Measurements from ENCODE around the gene IPMK.

The IPMK gene

GRCh38 chr10:58175990-58176900 is 91.4 kb downstream of the IPMK start:
- peaks cover 12% of the 10 kb centered on the region for H3K4me1 ChIP-seq
- peaks cover 5% of the 10 kb centered on the region for H3K79me2 ChIP-seq
- H3K9ac ChIP-seq = no peak overlapping the region
- no peaks in the 10 kb centered on the region for H3K27me3 ChIP-seq (ENCODE audit: control insufficient read depth, insufficient read depth, low read length)
- H3K4me3 ChIP-seq (ENCODE audit: low read depth, low read length) = no peak overlapping the region
- no peak overlapping the region for H3K27ac ChIP-seq
- no peak overlapping the region for H3K4me2 ChIP-seq (ENCODE audit: low read length)
- TF ChIP-seq CTCF (IDR thresholded peaks at IDR 0.05) = no peak
- no peaks in the 10 kb centered on the region for H3K36me3 ChIP-seq (ENCODE audit: control insufficient read depth, insufficient read depth, low read length)
- no peak overlapping the region for H2AFZ ChIP-seq
- no peaks in the 10 kb centered on the region for H3K9me3 ChIP-seq (ENCODE audit: control insufficient read depth, low read length)

- no peak overlapping the region for H3K4me3 ChIP-seq (ENCODE audit: low read depth, low read length)
- H3K4me2 ChIP-seq (ENCODE audit: low read length) = no peak overlapping the region
- no peak overlapping the region for H3K9ac ChIP-seq
- peaks cover 4% of the 10 kb centered on the region for H3K79me2 ChIP-seq
- no peaks in the 10 kb centered on the region for H3K9me3 ChIP-seq (ENCODE audit: control insufficient read depth, low read length)
- TF ChIP-seq CTCF (IDR thresholded peaks at IDR 0.05) = no peak
- H3K27ac ChIP-seq = no peak overlapping the region
- H2AFZ ChIP-seq = no peak overlapping the region
- H3K27me3 ChIP-seq (ENCODE audit: control insufficient read depth, insufficient read depth, low read length) = no peaks in the 10 kb centered on the region
- peaks cover 6% of the 10 kb centered on the region for H3K4me1 ChIP-seq
- H3K36me3 ChIP-seq (ENCODE audit: control insufficient read depth, insufficient read depth, low read length) = no peaks in the 10 kb centered on the region
Observed at GRCh38 chr10:58174831-58175230, 92.9 kb downstream of the IPMK start.

GRCh38 chr10:58173391-58173790 is 94.3 kb downstream of the IPMK start:
- Histone ChIP-seq H3K9ac (no peak overlapping the region), H3K9me3 (ENCODE audit: control insufficient read depth, low read length) (no peaks in the 10 kb centered on the region), H3K27ac (no peak overlapping the region), H3K79me2 (no peaks in the 10 kb centered on the region), H3K4me1 (peaks cover under 1% of the 10 kb centered on the region), H2AFZ (no peak overlapping the region), H3K4me3 (ENCODE audit: low read depth, low read length) (no peak overlapping the region), H3K36me3 (ENCODE audit: control insufficient read depth, insufficient read depth, low read length) (no peaks in the 10 kb centered on the region), H3K4me2 (ENCODE audit: low read length) (no peak overlapping the region), H3K27me3 (ENCODE audit: control insufficient read depth, insufficient read depth, low read length) (no peaks in the 10 kb centered on the region)
- no peak for TF ChIP-seq CTCF (IDR thresholded peaks at IDR 0.05)

GRCh38 chr10:58171146-58171545 is 96.5 kb downstream of the IPMK start:
- TF ChIP-seq CTCF (IDR thresholded peaks at IDR 0.05) = no peak
- Histone ChIP-seq H3K4me1 (no peaks in the 10 kb centered on the region), H3K27ac (no peak overlapping the region)

GRCh38 chr10:58164517-58164916 is 103.2 kb downstream of the IPMK start:
- Histone ChIP-seq H3K4me1 (no peaks in the 10 kb centered on the region), H2AFZ (no peak overlapping the region), H3K4me2 (ENCODE audit: low read length) (no peak overlapping the region), H3K79me2 (no peaks in the 10 kb centered on the region), H3K27me3 (ENCODE audit: control insufficient read depth, insufficient read depth, low read length) (no peaks in the 10 kb centered on the region), H3K9me3 (ENCODE audit: control insufficient read depth, low read length) (no peaks in the 10 kb centered on the region), H3K9ac (no peak overlapping the region), H3K36me3 (ENCODE audit: control insufficient read depth, insufficient read depth, low read length) (no peaks in the 10 kb centered on the region), H3K4me3 (ENCODE audit: low read depth, low read length) (no peak overlapping the region), H3K27ac (no peak overlapping the region)
- no peak for TF ChIP-seq CTCF (IDR thresholded peaks at IDR 0.05)

More at GRCh38 chr10:58171146-58171545, 96.5 kb downstream of the IPMK start:
- Histone ChIP-seq H3K4me3 (ENCODE audit: low read depth, low read length) (no peak overlapping the region), H3K36me3 (ENCODE audit: control insufficient read depth, insufficient read depth, low read length) (no peaks in the 10 kb centered on the region), H2AFZ (no peak overlapping the region), H3K9ac (no peak overlapping the region), H3K4me2 (ENCODE audit: low read length) (no peak overlapping the region), H3K27me3 (ENCODE audit: control insufficient read depth, insufficient read depth, low read length) (no peaks in the 10 kb centered on the region), H3K79me2 (no peaks in the 10 kb centered on the region), H3K9me3 (ENCODE audit: control insufficient read depth, low read length) (no peaks in the 10 kb centered on the region)

Data from parathyroid adenoma (tissue), 2 donors.